Endothelial cell (in vitro differentiated cells): ENCODE results near the gene DHRS12. TPM values are rescaled to one million over a fixed set of nuclear protein-coding genes. Genes with fewer than 3 reads are reported as not detected.
"Not testable (repeated sequence)": the region's sequence is repeated elsewhere in the genome, so short reads cannot be mapped to it uniquely, and the experiment has no call there.

ENCODE experiments used
- DNase-seq: peaks from one replicate; pipeline ENCODE4 v3.0.0; 2021; ENCODE audit warnings: low spot score
- H3K27ac Mint-ChIP-seq: one replicate; pipeline ENCODE4 v1.8.0; 2021; ENCODE audit warnings: mixed read lengths, inconsistent platforms; ENCODE audit not compliant: unreplicated experiment
- H3K27me3 Mint-ChIP-seq: one replicate; pipeline ENCODE4 v1.8.0; 2021; ENCODE audit warnings: mild to moderate bottlenecking, moderate library complexity, mixed read lengths, inconsistent platforms; ENCODE audit not compliant: unreplicated experiment
- H3K36me3 Mint-ChIP-seq: one replicate; pipeline ENCODE4 v1.8.0; 2021; ENCODE audit warnings: mild to moderate bottlenecking, low read depth, mixed read lengths, inconsistent platforms; ENCODE audit not compliant: unreplicated experiment
- H3K4me1 Mint-ChIP-seq: one replicate; pipeline ENCODE4 v1.8.0; 2021; ENCODE audit warnings: mild to moderate bottlenecking, mixed read lengths, inconsistent platforms; ENCODE audit not compliant: unreplicated experiment
- H3K4me3 Mint-ChIP-seq: one replicate; pipeline ENCODE4 v1.8.0; 2021; ENCODE audit warnings: mild to moderate bottlenecking, mixed read lengths, inconsistent platforms; ENCODE audit not compliant: unreplicated experiment
- H3K9me3 Mint-ChIP-seq: one replicate; pipeline ENCODE4 v1.8.0; 2021; ENCODE audit warnings: mixed read lengths, inconsistent platforms; ENCODE audit not compliant: unreplicated experiment
- total RNA-seq: library from RNA; stranded (reverse); fragmentation: NEBNext Ultra II Directional; extraction: Animal tissue kit (Norgen Biotek cat#: 25700); gene quantifications from one replicate; pipeline ENCODE4 v1.2.1, GENCODE V29; 2021; ENCODE audit not compliant: unreplicated experiment
- TF ChIP-seq, protein P1 (sequence below): fragments of 200-600 bp; sonication (generic); IDR thresholded peaks from one replicate; pipeline ENCODE4 v1.5.0; 2021; ENCODE audit warnings: antibody characterized with exemption; ENCODE audit not compliant: unreplicated experiment

Gene DHRS12
- total RNA-seq, 1 donor from 2014 or later = 13.3 TPM

- Mint-ChIP-seq H3K27me3 (peaks cover 2% of the 10 kb centered on the region), H3K4me1 (peaks cover 28% of the 10 kb centered on the region), H3K36me3 (no peaks in the 10 kb centered on the region)
Observed at GRCh38 chr13:51826606-51827005, 22.6 kb upstream of the DHRS12 start.

GRCh38 chr13:51825681-51826254 lies 21.8 kb upstream of the DHRS12 start:
- Mint-ChIP-seq H3K4me1 (peaks cover 28% of the 10 kb centered on the region), H3K27me3 (no peaks in the 10 kb centered on the region), H3K36me3 (no peaks in the 10 kb centered on the region), H3K27ac (no peak overlapping the region), H3K9me3 (no peaks in the 10 kb centered on the region), H3K4me3 (no peak overlapping the region)
- TF ChIP-seq, protein P1, sequence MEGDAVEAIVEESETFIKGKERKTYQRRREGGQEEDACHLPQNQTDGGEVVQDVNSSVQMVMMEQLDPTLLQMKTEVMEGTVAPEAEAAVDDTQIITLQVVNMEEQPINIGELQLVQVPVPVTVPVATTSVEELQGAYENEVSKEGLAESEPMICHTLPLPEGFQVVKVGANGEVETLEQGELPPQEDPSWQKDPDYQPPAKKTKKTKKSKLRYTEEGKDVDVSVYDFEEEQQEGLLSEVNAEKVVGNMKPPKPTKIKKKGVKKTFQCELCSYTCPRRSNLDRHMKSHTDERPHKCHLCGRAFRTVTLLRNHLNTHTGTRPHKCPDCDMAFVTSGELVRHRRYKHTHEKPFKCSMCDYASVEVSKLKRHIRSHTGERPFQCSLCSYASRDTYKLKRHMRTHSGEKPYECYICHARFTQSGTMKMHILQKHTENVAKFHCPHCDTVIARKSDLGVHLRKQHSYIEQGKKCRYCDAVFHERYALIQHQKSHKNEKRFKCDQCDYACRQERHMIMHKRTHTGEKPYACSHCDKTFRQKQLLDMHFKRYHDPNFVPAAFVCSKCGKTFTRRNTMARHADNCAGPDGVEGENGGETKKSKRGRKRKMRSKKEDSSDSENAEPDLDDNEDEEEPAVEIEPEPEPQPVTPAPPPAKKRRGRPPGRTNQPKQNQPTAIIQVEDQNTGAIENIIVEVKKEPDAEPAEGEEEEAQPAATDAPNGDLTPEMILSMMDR = no peak
- DNase-seq = no peak

More at GRCh38 chr13:51826606-51827005, 22.6 kb upstream of the DHRS12 start:
- no peak overlapping the region for H3K4me3 Mint-ChIP-seq
- DNase-seq = no peak
- TF ChIP-seq, protein P1 = no peak
- no peak overlapping the region for H3K27ac Mint-ChIP-seq
- H3K9me3 Mint-ChIP-seq = no peaks in the 10 kb centered on the region

DNA sequence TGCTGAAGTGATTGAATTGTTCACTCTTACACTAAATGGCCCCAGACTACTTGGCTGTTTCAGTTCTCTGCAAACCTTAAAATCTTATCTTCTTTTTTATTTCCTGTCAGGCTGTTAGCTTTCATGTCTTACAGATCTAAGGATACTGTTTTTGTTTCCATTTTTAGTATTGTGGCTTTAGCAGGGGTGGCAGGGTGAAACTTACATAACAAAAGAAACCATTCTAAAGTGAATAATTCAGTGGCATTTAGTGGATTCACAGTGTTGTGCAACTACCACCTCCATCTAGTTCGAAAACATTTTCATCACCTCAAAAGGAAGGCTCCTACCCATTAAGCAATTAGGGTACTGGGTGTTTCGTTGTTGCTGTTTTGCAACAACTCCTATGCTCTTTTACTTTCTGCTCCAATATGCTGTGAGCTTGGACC lies 21.2 kb upstream of the DHRS12 start:
- Mint-ChIP-seq H3K27me3 (no peaks in the 10 kb centered on the region), H3K4me1 (peaks cover 27% of the 10 kb centered on the region), H3K36me3 (no peaks in the 10 kb centered on the region), H3K27ac (no peak overlapping the region), H3K9me3 (no peaks in the 10 kb centered on the region), H3K4me3 (no peak overlapping the region)
- no peak for DNase-seq
- TF ChIP-seq, protein P1 = no peak

DNA sequence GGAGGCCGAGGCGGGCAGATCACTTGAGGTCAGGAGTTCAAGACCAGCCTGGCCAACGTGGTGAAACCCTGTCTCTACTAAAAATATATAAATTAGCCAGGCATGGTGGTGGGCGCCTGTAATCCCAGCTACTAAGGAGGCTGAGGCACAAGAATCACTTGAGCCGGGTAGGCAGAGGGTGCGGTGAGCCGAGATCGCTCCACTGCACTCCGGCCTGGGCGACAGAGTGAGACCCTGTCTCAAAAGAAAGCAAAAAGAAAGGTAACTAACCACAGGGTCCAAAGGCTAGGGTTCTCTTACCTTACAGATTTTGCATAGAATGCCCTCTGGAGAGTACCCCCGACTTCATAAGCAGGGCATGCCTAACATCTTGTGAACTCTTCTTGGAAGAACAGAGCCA lies 20.7 kb upstream of the DHRS12 start:
- H3K4me3 Mint-ChIP-seq, H3K36me3 Mint-ChIP-seq, DNase-seq, H3K27me3 Mint-ChIP-seq, H3K27ac Mint-ChIP-seq, H3K9me3 Mint-ChIP-seq: not testable (repeated sequence)
- peaks cover 22% of the 10 kb centered on the region for H3K4me1 Mint-ChIP-seq

DNA sequence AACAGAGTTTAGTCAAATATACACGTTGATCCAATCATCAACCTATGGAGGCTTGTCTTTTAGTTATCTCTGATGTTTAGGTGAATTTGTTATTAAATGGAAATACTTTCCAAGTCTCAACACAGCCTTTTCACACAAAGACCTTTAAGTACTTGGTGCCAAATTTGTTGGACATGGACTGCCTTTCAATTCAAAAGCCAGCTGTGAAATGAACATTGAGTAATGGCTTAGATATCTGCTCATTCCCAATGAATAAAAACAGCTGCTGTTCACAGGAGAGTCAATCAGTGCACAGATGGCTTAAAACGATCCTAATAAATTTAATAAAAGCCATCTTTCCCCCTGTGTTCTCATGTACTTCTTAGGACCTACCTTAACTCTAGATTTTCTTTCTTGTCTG lies 19.9 kb upstream of the DHRS12 start:
- Mint-ChIP-seq H3K4me3 (no peak overlapping the region), H3K27ac (no peak overlapping the region), H3K36me3 (no peaks in the 10 kb centered on the region), H3K9me3 (no peaks in the 10 kb centered on the region), H3K4me1 (peaks cover 17% of the 10 kb centered on the region), H3K27me3 (peaks cover 2% of the 10 kb centered on the region)
- TF ChIP-seq, protein P1 = no peak
- no peak for DNase-seq
